Measurements from ENCODE around the gene ASB13.

ASB13 gene

DNA sequence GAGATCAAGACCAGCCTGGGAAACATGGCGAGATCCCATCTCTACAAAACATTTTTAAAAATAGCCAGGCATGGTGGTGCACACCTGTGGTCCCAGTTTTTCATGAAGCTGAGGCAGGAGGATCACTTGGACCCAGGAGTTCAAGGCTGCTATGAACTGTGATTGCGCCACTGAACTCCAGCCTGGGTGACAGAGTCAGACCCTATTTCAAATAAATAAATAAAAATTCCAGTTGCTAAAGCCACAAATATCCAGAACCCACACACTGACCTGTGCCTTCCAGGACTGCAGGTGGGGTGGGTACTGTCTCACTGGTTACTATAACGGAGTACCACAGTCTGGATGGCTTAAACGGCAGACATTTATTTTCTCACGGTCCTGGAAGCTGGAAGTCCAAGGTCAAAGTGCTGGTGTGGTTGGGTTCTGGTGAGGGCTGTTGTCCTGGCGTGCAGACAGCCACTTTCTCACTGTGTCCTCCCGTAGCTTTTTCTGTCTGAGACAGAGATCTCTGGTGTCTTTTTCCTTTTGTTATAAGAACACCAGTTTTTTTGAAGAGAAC, 38.8 kb downstream of the ASB13 start:
- in situ Hi-C loops (cut with MboI; ENCODE audit: low sequenced_read_pairs): loop anchor here (10.0 kb wide), 1 partner anchor 183 kb away; no protein-coding TSS in a partner anchor

- in situ Hi-C loops (cut with MboI; ENCODE audit: low sequenced_read_pairs): loop anchor here (10.0 kb wide), 1 partner anchor 181 kb away; no protein-coding TSS in a partner anchor
Measured at GRCh38 chr10:5625992-5626777, 40.2 kb downstream of the ASB13 start.

GRCh38 chr10:5624701-5625100, 41.7 kb downstream of the ASB13 start:
- in situ Hi-C loops (cut with MboI; ENCODE audit: low sequenced_read_pairs): loop anchor here (10.0 to 25.0 kb wide), 2 partner anchors 180 to 787 kb away; partner anchors contain the start of gene AKR1E2

DNA sequence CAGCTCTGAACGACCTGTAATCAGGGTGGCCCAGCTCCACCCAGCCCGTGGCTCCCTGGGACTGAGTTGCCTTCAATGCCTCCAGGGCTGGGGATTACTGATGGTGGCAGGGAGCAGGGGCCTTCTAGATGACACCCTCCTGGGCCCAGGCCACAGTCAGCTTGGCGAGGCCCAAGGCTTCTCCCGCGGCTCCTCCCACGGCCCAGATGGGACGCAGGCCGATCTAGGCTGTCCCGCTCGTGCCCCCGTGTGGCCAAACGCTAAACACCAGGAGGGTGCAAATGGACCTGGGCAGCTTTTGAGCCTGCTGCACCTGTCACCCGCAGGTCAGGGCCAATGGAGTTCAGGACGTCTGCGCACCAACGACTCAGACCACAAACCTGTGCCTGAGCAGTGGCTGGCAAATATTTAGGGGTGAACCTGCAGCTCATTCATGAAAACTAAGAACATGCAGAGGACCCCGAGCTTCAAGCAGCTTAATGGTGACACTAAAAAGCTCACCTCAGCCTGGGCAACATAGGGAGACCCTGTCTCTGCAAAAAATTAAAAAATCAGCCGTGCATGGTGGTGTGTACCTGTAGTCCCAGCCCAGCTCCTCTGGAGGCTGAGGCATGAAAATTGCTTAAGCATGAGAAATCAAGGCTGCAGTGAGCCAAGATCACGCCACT, 43.2 kb downstream of the ASB13 start:
- in situ Hi-C loops (cut with MboI; ENCODE audit: low sequenced_read_pairs): loop anchor here (10.0 to 25.0 kb wide), 2 partner anchors 178 to 786 kb away; partner anchors contain the start of gene AKR1E2

GRCh38 chr10:5622186-5622960, 44.0 kb downstream of the ASB13 start:
- in situ Hi-C loops (cut with MboI; ENCODE audit: low sequenced_read_pairs): loop anchor here (10.0 to 25.0 kb wide), 2 partner anchors 178 to 785 kb away; partner anchors contain the start of gene AKR1E2

- in situ Hi-C loops (cut with MboI; ENCODE audit: low sequenced_read_pairs): loop anchor here (10.0 to 25.0 kb wide), 2 partner anchors 177 to 784 kb away; partner anchors contain the start of gene AKR1E2
Measured at GRCh38 chr10:5621371-5621770, 45.0 kb downstream of the ASB13 start.

DNA sequence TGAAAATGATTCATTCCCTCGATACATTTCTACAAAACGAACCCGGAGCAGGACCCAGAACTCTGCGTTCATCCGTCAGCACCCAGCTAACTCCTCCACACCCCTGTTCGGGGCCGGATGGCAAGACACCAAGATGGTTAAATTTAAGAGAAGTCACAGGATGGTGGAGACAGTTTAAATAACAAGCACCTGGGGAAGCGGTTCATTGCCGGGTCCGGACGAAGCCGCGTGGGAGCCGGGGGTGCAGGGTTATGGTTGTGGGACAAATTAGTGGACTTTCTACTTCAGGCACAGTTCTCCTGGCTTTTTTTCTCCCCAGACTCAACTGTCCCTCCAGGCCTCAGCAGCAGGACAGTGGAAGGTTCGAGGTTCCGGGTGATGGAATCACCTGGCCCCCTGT, 45.4 kb downstream of the ASB13 start:
- in situ Hi-C loops (cut with MboI; ENCODE audit: low sequenced_read_pairs): loop anchor here (10.0 to 25.0 kb wide), 2 partner anchors 176 to 784 kb away; partner anchors contain the start of gene AKR1E2

DNA sequence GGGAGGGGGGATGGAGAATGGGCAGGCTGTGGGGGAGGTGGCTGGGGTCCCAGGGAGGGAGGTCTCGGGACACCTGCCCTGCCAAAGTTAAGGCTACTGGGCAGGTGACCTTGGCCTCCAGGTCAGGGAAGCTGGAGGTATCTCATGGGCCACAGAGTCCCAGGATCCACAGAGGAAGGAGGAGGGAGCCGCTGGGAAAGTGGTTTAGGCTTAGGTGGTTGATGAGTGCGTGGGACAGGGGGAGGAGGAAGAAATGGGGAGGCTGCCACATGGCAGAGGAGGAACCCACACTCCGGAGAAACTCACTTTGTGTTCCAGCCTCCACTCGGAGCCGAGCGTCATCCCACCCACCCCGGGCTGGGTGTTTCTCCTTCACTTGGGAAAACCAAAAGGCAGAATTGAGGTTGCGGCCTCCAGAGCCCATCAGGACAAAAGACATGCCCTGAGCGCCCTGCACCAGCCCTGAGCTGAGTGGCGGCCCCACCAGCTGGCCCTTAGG, 46.1 kb downstream of the ASB13 start:
- in situ Hi-C loops (cut with MboI; ENCODE audit: low sequenced_read_pairs): loop anchor here (10.0 to 25.0 kb wide), 2 partner anchors 175 to 783 kb away; partner anchors contain the start of gene AKR1E2

GRCh38 chr10:5619362-5620211, 46.8 kb downstream of the ASB13 start:
- in situ Hi-C loops (cut with MboI; ENCODE audit: low sequenced_read_pairs): loop anchor here (10.0 to 25.0 kb wide), 2 partner anchors 175 to 782 kb away; partner anchors contain the start of gene AKR1E2

- in situ Hi-C loops (cut with MboI; ENCODE audit: low sequenced_read_pairs): loop anchor here (25.0 kb wide), 1 partner anchor 782 kb away; the partner anchor contains the start of gene AKR1E2
Measured at GRCh38 chr10:5618829-5619228, 47.6 kb downstream of the ASB13 start.

GRCh38 chr10:5618042-5618441, 48.4 kb downstream of the ASB13 start:
- in situ Hi-C loops (cut with MboI; ENCODE audit: low sequenced_read_pairs): loop anchor here (25.0 kb wide), 1 partner anchor 781 kb away; the partner anchor contains the start of gene AKR1E2

DNA sequence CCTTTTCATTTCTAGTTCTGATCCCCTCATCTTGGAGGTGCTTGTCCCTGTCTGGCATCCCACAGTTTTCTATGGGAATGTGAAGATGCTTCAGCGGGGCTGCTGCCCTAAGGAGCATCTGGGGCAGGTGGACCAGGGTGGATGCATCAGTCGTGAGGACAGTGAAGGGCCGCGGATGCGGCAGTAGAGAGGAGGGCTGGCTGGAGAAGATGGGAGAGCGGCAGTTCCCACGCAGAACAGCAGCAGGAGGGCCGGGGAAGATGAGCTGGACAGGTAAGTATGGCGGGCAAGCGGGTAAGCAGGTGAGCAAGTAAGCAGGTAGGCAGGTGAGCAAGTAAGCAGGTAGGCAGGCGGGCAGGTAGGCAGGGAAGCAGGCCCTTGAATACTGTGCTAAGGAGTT, 48.9 kb downstream of the ASB13 start:
- in situ Hi-C loops (cut with MboI; ENCODE audit: low sequenced_read_pairs): loop anchor here (25.0 kb wide), 1 partner anchor 780 kb away; the partner anchor contains the start of gene AKR1E2

- in situ Hi-C loops (cut with MboI; ENCODE audit: low sequenced_read_pairs): loop anchor here (25.0 kb wide), 1 partner anchor 780 kb away; the partner anchor contains the start of gene AKR1E2
Measured at GRCh38 chr10:5616836-5617235, 49.6 kb downstream of the ASB13 start.

- in situ Hi-C loops (cut with MboI; ENCODE audit: low sequenced_read_pairs): loop anchor here (25.0 kb wide), 1 partner anchor 779 kb away; the partner anchor contains the start of gene AKR1E2
Measured at GRCh38 chr10:5616046-5616445, 50.3 kb downstream of the ASB13 start.

- in situ Hi-C loops (cut with MboI; ENCODE audit: low sequenced_read_pairs): loop anchor here (25.0 kb wide), 1 partner anchor 778 kb away; the partner anchor contains the start of gene AKR1E2
Measured at GRCh38 chr10:5615316-5615715, 51.1 kb downstream of the ASB13 start.

DNA sequence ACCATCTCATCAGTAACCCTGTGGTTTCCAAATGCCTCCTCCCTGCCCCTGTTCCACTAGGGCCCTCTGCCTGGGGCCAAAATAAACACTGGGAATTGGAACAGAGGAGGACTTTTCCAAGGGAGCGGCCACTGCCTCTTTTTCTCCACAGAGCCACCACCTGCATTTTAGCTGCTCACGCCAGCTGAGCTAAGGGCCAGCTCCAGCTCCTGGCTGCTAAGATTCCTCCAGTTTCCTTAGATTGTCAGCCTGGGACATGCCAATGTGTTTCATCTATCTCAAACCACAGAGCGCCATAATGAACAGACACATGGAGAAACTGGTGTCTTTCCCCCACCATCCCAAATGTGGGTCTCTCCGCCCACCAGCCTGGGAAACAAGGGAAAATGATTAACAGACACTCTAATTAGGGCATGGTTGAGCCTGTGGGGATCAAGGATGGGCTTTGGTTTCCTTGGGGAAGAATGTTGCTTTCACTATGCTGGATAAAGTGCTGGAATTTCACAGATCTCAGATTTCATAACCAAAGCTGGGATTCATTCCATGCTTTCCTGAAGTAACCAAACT, 52.2 kb downstream of the ASB13 start:
- in situ Hi-C loops (cut with MboI; ENCODE audit: low sequenced_read_pairs): loop anchor here (25.0 kb wide), 1 partner anchor 777 kb away; the partner anchor contains the start of gene AKR1E2

DNA sequence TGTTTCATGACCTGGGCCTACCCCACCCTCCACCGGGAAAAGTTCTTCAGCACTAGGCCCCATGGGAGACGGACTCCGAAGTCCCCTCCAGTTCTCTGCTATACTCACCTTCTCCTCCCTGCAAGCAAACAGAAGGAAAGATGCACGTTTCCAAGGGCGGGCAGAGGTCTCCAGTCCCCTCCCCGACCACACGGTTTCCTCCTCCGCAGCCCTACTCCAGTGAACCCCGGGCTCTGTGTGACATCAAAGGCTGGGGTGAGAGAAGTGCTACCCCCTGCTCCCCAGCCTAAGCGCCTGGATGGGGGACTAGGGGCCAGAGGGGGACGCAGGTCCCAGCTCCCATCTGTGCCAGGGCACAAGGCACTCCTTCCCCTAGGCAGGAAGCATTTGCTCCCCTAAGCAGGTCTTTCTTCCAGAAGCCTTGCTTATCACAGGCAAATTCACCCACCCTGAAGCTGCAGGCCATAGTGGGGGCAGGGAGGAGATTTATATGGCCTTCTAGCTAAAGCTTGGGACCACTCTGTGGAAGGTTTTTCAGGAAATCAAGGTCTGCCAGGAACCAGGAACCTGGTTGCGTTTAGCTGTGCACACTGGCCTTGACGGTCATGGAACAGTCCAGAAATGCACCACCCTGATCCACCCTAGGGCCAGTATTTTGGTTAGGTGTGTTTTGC, 52.8 kb downstream of the ASB13 start:
- in situ Hi-C loops (cut with MboI; ENCODE audit: low sequenced_read_pairs): loop anchor here (25.0 kb wide), 1 partner anchor 776 kb away; the partner anchor contains the start of gene AKR1E2
